Measurements from ENCODE around the gene THRSP. TPM values are rescaled to one million over a fixed set of nuclear protein-coding genes. Genes with fewer than 3 reads are reported as not detected.
A peak's percentile ranks its signal among the peaks of the same experiment; 100 is the strongest.

The THRSP gene
- total and polyA plus RNA-seq, 10 of the 15 experiments (the other 5 are each of a cell fraction or from before 2014, with no cell fraction given) = 0.18 TPM; not detected in 9

DNA sequence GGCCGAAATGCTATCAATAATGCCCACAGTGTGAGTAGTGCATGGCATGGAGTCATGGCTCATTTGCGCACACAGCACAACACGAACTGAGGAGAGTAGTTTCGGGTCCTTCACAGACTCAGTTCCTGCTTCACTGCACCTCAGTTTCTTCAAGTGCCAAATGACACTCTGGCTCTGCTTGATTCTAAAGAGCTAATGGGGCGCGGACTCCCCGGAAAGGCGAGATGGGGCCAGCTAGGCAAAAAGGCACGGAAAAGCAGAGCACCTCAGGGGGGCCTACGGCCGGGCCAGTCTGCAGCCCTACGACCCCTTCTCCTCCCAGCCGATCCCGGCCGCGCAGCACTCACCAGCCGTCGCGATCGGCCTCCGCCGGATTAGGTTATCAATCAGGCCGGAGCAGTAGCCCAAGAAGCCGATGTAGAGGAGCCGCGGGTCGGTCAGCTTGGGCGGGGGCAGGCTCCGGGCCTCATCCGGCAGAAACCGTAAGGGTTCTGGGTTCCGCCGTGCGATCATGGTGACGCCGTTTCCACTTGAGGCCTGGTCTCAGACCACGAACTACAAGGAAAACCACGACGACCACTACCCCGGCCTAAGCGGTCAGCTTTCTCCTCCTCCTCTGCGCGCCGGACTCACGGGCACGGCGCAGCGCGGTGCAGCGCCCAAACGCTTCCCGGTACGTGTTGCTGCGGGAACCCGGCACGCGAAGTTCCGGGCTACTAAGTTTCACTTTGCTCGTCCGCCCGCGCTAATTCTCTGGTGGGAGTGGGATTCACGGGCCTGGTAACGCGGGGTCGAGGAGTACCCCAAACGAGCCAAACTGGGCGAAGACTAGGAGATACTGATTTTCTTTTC, 15.8 kb downstream of the THRSP start, which contains the start of gene NDUFC2 (continued):
- TF ChIP-seq CBX5 (IDR thresholded peaks at IDR 0.05; ENCODE audit: low read depth) (peak; percentile 97), MTA3 (IDR thresholded peaks at IDR 0.05; ENCODE audit: borderline replicate concordance, low read length) (no peak; the same call in 1 of the 2 replicates), MXI1 (IDR thresholded peaks at IDR 0.05; ENCODE audit: low read depth, low read length) (peak; percentile 81), NFXL1 (IDR thresholded peaks at IDR 0.05; ENCODE audit: borderline replicate concordance) (no peak), RELA (IDR thresholded peaks at IDR 0.05; ENCODE audit: borderline replicate concordance, partially characterized antibody) (peak; percentile 82), EGR1 (IDR thresholded peaks at IDR 0.05; ENCODE audit: borderline replicate concordance in 1 of 2, low read depth in 2 of 2, low read length in 2 of 2) (peak; percentile 68 to 98; a peak in 2 of 3 replicates), STAT3 (IDR thresholded peaks at IDR 0.05; ENCODE audit: low read depth, low read length) (no peak), BCL11A (IDR thresholded peaks at IDR 0.05; ENCODE audit: low read depth, low read length) (no peak), EP300 (IDR thresholded peaks at IDR 0.05; ENCODE audit: borderline replicate concordance in 1 of 2, control insufficient read depth in 1 of 2, low read depth in 2 of 2, low read length in 2 of 2) (no peak; a peak in 1 of 4 replicates), TAF1 (IDR thresholded peaks at IDR 0.05; ENCODE audit: borderline replicate concordance, low read depth, low read length) (peak; percentile 94), FOXK2 (IDR thresholded peaks at IDR 0.05) (peak; percentile 62; the same call in 1 of the 2 replicates), POLR2AphosphoS2 (IDR thresholded peaks at IDR 0.05; ENCODE audit: low read depth, low read length) (0 out of 2 replicates have a peak, but pooled peaks have one; percentile 52), HDGF (IDR thresholded peaks at IDR 0.05) (no peak), KLF5 (IDR thresholded peaks at IDR 0.05; ENCODE audit: partially characterized antibody) (peak; percentile 40), ZNF384 (IDR thresholded peaks at IDR 0.05; ENCODE audit: borderline replicate concordance, low read depth, low read length) (peak; percentile 53; the same call in 1 of the 2 replicates), SIN3A (IDR thresholded peaks at IDR 0.05; ENCODE audit: low read depth, low read length) (no peak; the same call in 1 of the 2 replicates), BMI1 (IDR thresholded peaks at IDR 0.05; ENCODE audit: borderline replicate concordance) (no peak; the same call in 1 of the 2 replicates)
- TF ChIP-seq, protein P1, sequence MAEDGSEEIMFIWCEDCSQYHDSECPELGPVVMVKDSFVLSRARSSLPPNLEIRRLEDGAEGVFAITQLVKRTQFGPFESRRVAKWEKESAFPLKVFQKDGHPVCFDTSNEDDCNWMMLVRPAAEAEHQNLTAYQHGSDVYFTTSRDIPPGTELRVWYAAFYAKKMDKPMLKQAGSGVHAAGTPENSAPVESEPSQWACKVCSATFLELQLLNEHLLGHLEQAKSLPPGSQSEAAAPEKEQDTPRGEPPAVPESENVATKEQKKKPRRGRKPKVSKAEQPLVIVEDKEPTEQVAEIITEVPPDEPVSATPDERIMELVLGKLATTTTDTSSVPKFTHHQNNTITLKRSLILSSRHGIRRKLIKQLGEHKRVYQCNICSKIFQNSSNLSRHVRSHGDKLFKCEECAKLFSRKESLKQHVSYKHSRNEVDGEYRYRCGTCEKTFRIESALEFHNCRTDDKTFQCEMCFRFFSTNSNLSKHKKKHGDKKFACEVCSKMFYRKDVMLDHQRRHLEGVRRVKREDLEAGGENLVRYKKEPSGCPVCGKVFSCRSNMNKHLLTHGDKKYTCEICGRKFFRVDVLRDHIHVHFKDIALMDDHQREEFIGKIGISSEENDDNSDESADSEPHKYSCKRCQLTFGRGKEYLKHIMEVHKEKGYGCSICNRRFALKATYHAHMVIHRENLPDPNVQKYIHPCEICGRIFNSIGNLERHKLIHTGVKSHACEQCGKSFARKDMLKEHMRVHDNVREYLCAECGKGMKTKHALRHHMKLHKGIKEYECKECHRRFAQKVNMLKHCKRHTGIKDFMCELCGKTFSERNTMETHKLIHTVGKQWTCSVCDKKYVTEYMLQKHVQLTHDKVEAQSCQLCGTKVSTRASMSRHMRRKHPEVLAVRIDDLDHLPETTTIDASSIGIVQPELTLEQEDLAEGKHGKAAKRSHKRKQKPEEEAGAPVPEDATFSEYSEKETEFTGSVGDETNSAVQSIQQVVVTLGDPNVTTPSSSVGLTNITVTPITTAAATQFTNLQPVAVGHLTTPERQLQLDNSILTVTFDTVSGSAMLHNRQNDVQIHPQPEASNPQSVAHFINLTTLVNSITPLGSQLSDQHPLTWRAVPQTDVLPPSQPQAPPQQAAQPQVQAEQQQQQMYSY (CRISPR knock-in tag; IDR thresholded peaks at IDR 0.05) = no peak
- TF ChIP-seq, protein P2, sequence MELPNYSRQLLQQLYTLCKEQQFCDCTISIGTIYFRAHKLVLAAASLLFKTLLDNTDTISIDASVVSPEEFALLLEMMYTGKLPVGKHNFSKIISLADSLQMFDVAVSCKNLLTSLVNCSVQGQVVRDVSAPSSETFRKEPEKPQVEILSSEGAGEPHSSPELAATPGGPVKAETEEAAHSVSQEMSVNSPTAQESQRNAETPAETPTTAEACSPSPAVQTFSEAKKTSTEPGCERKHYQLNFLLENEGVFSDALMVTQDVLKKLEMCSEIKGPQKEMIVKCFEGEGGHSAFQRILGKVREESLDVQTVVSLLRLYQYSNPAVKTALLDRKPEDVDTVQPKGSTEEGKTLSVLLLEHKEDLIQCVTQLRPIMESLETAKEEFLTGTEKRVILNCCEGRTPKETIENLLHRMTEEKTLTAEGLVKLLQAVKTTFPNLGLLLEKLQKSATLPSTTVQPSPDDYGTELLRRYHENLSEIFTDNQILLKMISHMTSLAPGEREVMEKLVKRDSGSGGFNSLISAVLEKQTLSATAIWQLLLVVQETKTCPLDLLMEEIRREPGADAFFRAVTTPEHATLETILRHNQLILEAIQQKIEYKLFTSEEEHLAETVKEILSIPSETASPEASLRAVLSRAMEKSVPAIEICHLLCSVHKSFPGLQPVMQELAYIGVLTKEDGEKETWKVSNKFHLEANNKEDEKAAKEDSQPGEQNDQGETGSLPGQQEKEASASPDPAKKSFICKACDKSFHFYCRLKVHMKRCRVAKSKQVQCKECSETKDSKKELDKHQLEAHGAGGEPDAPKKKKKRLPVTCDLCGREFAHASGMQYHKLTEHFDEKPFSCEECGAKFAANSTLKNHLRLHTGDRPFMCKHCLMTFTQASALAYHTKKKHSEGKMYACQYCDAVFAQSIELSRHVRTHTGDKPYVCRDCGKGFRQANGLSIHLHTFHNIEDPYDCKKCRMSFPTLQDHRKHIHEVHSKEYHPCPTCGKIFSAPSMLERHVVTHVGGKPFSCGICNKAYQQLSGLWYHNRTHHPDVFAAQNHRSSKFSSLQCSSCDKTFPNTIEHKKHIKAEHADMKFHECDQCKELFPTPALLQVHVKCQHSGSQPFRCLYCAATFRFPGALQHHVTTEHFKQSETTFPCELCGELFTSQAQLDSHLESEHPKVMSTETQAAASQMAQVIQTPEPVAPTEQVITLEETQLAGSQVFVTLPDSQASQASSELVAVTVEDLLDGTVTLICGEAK (IDR thresholded peaks at IDR 0.05; ENCODE audit: borderline replicate concordance) = peak; percentile 94
- TF ChIP-seq, protein P3, sequence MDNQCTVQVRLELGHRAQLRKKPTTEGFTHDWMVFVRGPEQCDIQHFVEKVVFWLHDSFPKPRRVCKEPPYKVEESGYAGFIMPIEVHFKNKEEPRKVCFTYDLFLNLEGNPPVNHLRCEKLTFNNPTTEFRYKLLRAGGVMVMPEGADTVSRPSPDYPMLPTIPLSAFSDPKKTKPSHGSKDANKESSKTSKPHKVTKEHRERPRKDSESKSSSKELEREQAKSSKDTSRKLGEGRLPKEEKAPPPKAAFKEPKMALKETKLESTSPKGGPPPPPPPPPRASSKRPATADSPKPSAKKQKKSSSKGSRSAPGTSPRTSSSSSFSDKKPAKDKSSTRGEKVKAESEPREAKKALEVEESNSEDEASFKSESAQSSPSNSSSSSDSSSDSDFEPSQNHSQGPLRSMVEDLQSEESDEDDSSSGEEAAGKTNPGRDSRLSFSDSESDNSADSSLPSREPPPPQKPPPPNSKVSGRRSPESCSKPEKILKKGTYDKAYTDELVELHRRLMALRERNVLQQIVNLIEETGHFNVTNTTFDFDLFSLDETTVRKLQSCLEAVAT (IDR thresholded peaks at IDR 0.05) = peak; percentile 48; the same call in 1 of the 2 replicates

Measured in GM12878 (cell line).